ENCODE results near the gene ASNSD1.

ASNSD1 gene

DNA sequence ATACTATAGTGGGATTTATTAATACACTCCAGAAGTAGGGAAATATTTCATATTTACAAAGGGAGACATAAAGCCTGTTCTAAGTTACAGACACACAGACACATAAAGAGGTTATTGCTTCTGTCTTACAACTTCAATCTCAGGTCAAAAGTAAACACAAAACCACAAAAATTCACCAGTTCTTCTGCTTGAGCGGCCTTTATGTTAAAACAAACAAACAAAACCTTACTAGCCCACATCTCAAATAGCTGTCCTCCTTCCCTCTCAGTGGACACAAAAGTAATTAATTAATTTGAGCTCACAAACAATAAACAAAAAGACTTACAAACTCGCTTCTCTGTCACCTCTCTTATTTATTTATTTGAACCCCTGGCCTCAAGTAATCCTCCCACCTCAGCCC is 1.5 kb upstream of the ASNSD1 start:
- TF ChIP-seq, protein P1, sequence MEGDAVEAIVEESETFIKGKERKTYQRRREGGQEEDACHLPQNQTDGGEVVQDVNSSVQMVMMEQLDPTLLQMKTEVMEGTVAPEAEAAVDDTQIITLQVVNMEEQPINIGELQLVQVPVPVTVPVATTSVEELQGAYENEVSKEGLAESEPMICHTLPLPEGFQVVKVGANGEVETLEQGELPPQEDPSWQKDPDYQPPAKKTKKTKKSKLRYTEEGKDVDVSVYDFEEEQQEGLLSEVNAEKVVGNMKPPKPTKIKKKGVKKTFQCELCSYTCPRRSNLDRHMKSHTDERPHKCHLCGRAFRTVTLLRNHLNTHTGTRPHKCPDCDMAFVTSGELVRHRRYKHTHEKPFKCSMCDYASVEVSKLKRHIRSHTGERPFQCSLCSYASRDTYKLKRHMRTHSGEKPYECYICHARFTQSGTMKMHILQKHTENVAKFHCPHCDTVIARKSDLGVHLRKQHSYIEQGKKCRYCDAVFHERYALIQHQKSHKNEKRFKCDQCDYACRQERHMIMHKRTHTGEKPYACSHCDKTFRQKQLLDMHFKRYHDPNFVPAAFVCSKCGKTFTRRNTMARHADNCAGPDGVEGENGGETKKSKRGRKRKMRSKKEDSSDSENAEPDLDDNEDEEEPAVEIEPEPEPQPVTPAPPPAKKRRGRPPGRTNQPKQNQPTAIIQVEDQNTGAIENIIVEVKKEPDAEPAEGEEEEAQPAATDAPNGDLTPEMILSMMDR (IDR thresholded peaks at IDR 0.05; ENCODE audit: borderline replicate concordance, extremely low read depth, low read length, poor library complexity, severe bottlenecking), result no peak
- no peak for TF ChIP-seq EZH2 (IDR thresholded peaks at IDR 0.05; ENCODE audit: borderline replicate concordance, low read depth, low read length, severe bottlenecking)
- ATAC-seq (ENCODE audit: insufficient read depth, low read depth) (no peak), DNase-seq (no peak)
- no peaks in the 10 kb centered on the region for H3K9me3 ChIP-seq (ENCODE audit: insufficient read depth, low read length, severe bottlenecking)
- no peak overlapping the region for H2AFZ ChIP-seq (ENCODE audit: low read depth, low read length)
- no peak overlapping the region for H3K27ac ChIP-seq (ENCODE audit: low read length)
- no peak overlapping the region for H3K9ac ChIP-seq (ENCODE audit: low read depth, low read length)
- H3K79me2 ChIP-seq (ENCODE audit: insufficient read depth, low read length), result peaks cover 34% of the 10 kb centered on the region
- H4K20me1 ChIP-seq (ENCODE audit: insufficient read depth, low read length), result no peaks in the 10 kb centered on the region; the same call in 1 of the 2 replicates
- peaks cover 8% of the 10 kb centered on the region for H3K36me3 ChIP-seq (ENCODE audit: insufficient read depth, low read length)
- H3K4me1 ChIP-seq (ENCODE audit: insufficient read depth, low read length), result peaks cover 61% of the 10 kb centered on the region
- H3K27me3 ChIP-seq (ENCODE audit: insufficient read depth, low read length, poor library complexity), result no peaks in the 10 kb centered on the region
- H3K4me2 ChIP-seq (ENCODE audit: insufficient read depth, low read length), result no peak overlapping the region
- H3K4me3 ChIP-seq (ENCODE audit: low read depth in 1 of 2, low read length in 2 of 2), result no peak overlapping the region

DNA sequence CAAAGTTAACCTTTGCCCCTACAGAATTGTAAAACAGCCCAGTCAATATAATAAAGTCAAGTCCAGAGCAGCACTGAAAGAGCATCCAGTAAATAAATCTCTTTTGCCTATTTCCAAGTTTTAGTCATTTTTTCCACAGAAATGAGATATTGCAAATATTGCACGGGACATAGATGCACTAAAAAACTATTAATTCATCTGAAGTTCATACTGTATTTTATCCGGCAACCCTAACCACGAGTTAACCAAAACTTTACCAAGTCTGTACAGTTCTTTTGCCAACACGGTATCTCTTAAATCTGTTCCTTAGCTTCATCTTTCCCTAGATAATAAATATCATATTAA is 484 bp upstream of the ASNSD1 start:
- Histone ChIP-seq H2AFZ (ENCODE audit: low read depth, low read length) (no peak overlapping the region), H3K9ac (ENCODE audit: low read depth, low read length) (peak overlapping the region; percentile 14; the same call in 1 of the 2 replicates), H3K4me3 (ENCODE audit: low read depth in 1 of 2, low read length in 2 of 2) (no peak overlapping the region), H3K27me3 (ENCODE audit: insufficient read depth, low read length, poor library complexity) (no peaks in the 10 kb centered on the region), H3K27ac (ENCODE audit: low read length) (0 out of 2 replicates have a peak overlapping the region, but pooled peaks have one; percentile 13), H3K9me3 (ENCODE audit: insufficient read depth, low read length, severe bottlenecking) (no peaks in the 10 kb centered on the region), H3K4me1 (ENCODE audit: insufficient read depth, low read length) (peaks cover 66% of the 10 kb centered on the region), H3K4me2 (ENCODE audit: insufficient read depth, low read length) (peak overlapping the region; percentile 46), H3K79me2 (ENCODE audit: insufficient read depth, low read length) (peaks cover 43% of the 10 kb centered on the region), H4K20me1 (ENCODE audit: insufficient read depth, low read length) (no peaks in the 10 kb centered on the region; the same call in 1 of the 2 replicates), H3K36me3 (ENCODE audit: insufficient read depth, low read length) (peaks cover 11% of the 10 kb centered on the region)
- ATAC-seq (ENCODE audit: insufficient read depth, low read depth) (no peak), DNase-seq (no peak)
- TF ChIP-seq EZH2 (IDR thresholded peaks at IDR 0.05; ENCODE audit: borderline replicate concordance, low read depth, low read length, severe bottlenecking), result no peak
- TF ChIP-seq, protein P1 (IDR thresholded peaks at IDR 0.05; ENCODE audit: borderline replicate concordance, extremely low read depth, low read length, poor library complexity, severe bottlenecking), result no peak

DNA sequence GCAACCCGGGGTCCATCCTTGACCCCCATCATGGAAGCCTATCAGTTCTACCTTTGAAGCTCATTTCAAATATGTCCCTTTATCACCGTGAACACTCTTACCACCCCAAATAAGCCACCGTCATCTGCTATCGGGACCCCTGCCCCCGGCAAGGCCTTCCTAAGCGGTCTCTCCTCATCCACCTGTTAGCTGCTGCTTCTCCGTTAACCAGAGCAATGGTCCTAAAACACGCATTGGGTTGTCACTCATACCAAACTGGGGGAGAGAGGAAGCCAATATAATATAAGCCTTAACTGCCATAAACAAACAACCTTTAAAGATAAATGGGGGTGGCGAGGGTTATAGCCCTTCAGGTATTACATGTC is 680 bp downstream of the ASNSD1 start:
- TF ChIP-seq, protein P1 (IDR thresholded peaks at IDR 0.05; ENCODE audit: borderline replicate concordance, extremely low read depth, low read length, poor library complexity, severe bottlenecking), result no peak
- no peak for TF ChIP-seq EZH2 (IDR thresholded peaks at IDR 0.05; ENCODE audit: borderline replicate concordance, low read depth, low read length, severe bottlenecking)
- H3K9me3 ChIP-seq (ENCODE audit: insufficient read depth, low read length, severe bottlenecking), result no peaks in the 10 kb centered on the region
- peak overlapping the region; percentile 80 for H3K9ac ChIP-seq (ENCODE audit: low read depth, low read length)
- H2AFZ ChIP-seq (ENCODE audit: low read depth, low read length), result peak overlapping the region; percentile 91
- peak overlapping the region; percentile 47 to 70 for H3K4me3 ChIP-seq (ENCODE audit: low read depth in 1 of 2, low read length in 2 of 2)
- peaks cover 8% of the 10 kb centered on the region; the same call in 1 of the 2 replicates for H4K20me1 ChIP-seq (ENCODE audit: insufficient read depth, low read length)
- peaks cover 65% of the 10 kb centered on the region for H3K4me1 ChIP-seq (ENCODE audit: insufficient read depth, low read length)
- no peak for ATAC-seq (ENCODE audit: insufficient read depth, low read depth)
- peaks cover 53% of the 10 kb centered on the region for H3K79me2 ChIP-seq (ENCODE audit: insufficient read depth, low read length)
- peak; percentile 24 for DNase-seq
- no peaks in the 10 kb centered on the region for H3K27me3 ChIP-seq (ENCODE audit: insufficient read depth, low read length, poor library complexity)
- peaks cover 23% of the 10 kb centered on the region for H3K36me3 ChIP-seq (ENCODE audit: insufficient read depth, low read length)
- peak overlapping the region; percentile 83 for H3K27ac ChIP-seq (ENCODE audit: low read length)
- peak overlapping the region; percentile 96 for H3K4me2 ChIP-seq (ENCODE audit: insufficient read depth, low read length)
